Putamen (tissue), 1 donor: ENCODE results near the gene MAPRE3.
"Not testable (repeated sequence)": the region's sequence is repeated elsewhere in the genome, so short reads cannot be mapped to it uniquely, and the experiment has no call there.

Source experiments
- DNase-seq: peaks from one replicate; pipeline ENCODE4 v3.0.0-alpha.2; 2016; ENCODE audit warnings: low spot score

Gene MAPRE3

GRCh38 chr2:26970244-26970927 is at the start of gene MAPRE3:
MAPRE3 (plus strand) TSS chr2:26970637; CDS start chr2:27022219, 51,582 bp downstream.
- DNase-seq, result peak; percentile 88

- DNase-seq, result peak; percentile 64
Measured at GRCh38 chr2:26921323-26921722, 49.1 kb upstream of the MAPRE3 start.

- peak; percentile 87 for DNase-seq
Measured at GRCh38 chr2:26922405-26923188, 47.8 kb upstream of the MAPRE3 start.

GRCh38 chr2:26923189-26923466 is 47.3 kb upstream of the MAPRE3 start:
- DNase-seq, result not testable (repeated sequence)

- no peak for DNase-seq
Measured at GRCh38 chr2:26924731-26925099, 45.7 kb upstream of the MAPRE3 start.

- DNase-seq, result no peak
Measured at GRCh38 chr2:26925100-26925791, 45.2 kb upstream of the MAPRE3 start.

GRCh38 chr2:26927221-26927620 is 43.2 kb upstream of the MAPRE3 start:
- no peak for DNase-seq

- no peak for DNase-seq
Measured at GRCh38 chr2:26932974-26933373, 37.5 kb upstream of the MAPRE3 start.

- no peak for DNase-seq
Measured at GRCh38 chr2:26933431-26934334, 36.8 kb upstream of the MAPRE3 start.

- DNase-seq, result no peak
Measured at GRCh38 chr2:26934335-26934724, 36.1 kb upstream of the MAPRE3 start.

GRCh38 chr2:26934985-26935384 is 35.5 kb upstream of the MAPRE3 start:
- no peak for DNase-seq

GRCh38 chr2:26936855-26937254 is 33.6 kb upstream of the MAPRE3 start:
- peak; percentile 61 for DNase-seq

- DNase-seq, result no peak
Measured at GRCh38 chr2:26938399-26939118, 31.9 kb upstream of the MAPRE3 start.

- no peak for DNase-seq
Measured at GRCh38 chr2:26940001-26940400, 30.4 kb upstream of the MAPRE3 start.

GRCh38 chr2:26941486-26941885 is 29.0 kb upstream of the MAPRE3 start:
- DNase-seq, result no peak

GRCh38 chr2:26942543-26943295 is 27.7 kb upstream of the MAPRE3 start:
- peak; percentile 71 for DNase-seq

- DNase-seq, result no peak
Measured at GRCh38 chr2:26945991-26946750, 24.3 kb upstream of the MAPRE3 start.

- no peak for DNase-seq
Measured at GRCh38 chr2:26946841-26947784, 23.3 kb upstream of the MAPRE3 start.

GRCh38 chr2:26948800-26949199 is 21.6 kb upstream of the MAPRE3 start:
- no peak for DNase-seq
